HG03378 (cell line): ENCODE data around the gene FBRSL1.

Source experiments
- ATAC-seq: cut with Tn5 transposase; IDR thresholded peaks from one replicate; pipeline ENCODE4 v1.9.1; 2021; ENCODE audit warnings: mild to moderate bottlenecking, moderate library complexity; ENCODE audit not compliant: unreplicated experiment

The FBRSL1 gene

DNA sequence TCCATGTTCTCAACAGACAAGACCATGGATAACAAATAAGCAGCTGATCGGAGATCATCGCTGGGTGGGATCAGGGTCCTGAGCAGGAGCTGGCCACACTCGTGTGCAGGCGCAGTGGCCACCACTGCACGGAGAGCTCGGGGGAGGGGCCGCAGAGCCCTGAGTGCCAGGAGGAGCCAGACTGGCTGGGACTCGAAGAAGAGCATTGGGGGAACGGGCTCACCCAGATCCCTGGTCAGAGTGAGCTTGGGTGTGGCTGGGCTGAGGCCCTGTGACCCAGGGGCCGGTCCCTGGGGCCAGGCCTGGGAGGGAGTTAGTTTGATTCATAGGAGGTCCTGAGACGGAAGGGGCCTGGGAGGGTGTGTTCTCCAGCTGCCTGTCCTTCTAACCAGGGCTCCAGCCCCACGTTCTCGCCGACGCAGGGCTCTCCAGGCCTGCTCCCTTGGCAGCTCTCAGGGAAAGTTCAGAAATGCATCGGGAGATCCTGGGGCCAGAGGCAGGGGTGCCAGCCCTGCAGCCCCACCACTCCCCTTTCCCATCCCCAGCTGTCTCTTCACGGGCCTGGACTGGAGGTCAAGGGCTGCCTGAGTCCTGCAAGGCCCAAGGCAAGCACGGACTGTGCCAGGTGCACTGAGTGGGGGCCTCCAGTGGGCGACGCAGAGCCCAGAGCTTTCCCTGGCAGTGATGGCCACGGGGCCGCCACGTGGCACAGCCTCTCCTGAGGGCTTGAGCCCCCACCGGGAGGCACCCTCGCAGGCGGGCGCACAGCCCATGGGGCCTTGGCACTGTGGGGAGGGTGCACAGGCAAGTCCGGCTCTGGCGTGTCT, 48.1 kb downstream of the FBRSL1 start:
- no peak for ATAC-seq

DNA sequence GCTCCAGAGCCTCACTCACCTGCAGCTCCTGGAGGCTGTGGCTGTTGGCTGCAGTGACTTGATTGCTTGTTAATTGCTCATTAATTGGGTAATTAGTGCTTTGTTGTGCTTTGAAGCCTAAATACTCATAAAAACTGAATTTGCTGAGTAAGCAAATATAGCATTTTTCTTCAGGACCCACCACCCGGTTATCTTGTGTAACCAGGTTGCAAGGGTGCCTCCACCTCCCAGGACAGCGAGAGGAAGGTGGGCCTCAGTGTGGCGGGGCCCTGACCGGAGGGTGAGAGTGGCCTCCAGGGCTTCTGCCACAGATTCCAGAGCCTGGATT, 48.7 kb downstream of the FBRSL1 start:
- ATAC-seq: no peak

DNA sequence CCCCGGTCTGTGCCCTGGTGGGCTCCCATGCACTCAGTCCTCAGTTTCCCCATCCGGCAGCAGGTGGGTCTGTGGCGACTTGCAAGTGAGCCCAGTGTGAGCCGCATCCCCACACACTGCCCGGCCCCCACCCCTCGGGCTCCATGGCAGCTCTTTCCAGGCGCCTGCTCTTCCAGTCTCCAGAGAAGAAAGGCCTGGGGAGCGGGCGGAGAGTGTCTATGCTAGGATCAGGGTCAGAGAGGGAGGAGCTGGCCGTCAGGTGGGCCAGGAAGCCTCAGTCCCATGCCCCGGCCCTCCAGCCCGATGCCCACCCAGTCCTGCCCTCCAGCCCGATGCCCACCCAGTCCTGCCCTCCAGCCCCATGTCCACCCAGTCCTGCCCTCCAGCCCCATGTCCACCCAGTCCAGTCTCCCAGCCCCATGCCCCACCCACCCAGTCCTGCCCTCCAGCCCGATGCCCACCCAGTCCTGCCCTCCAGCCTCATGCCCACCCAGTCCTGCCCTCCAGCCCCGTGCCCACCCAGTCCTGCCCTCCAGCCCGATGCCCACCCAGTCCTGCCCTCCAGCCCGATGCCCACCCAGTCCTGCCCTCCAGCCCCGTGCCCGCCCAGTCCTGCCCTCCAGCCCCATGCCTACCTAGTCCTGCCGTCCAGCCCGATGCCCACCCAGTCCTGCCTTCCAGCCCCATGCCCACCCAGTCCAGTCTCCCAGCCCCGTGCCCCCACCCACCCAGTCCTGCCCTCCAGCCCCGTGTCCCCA, 49.2 kb downstream of the FBRSL1 start:
- no peak for ATAC-seq

DNA sequence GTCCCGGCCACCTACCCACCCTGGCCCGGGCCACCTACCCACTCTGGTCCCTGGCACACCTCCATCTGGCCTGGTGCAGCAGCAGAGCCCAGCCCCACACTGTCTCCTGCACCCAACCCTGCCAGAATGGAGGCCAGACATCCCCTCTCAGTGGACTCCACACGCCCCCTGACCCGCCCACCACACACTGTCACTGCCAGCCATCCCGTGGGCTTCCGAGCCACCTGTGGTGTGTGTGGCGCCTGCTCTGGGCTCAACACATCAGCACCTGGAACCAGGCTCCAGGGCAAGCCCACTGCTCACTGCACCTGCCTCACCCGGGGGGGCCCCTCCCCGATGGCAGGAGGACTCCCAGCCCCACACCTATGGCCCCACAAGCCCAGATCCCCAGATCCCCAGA, 50.5 kb downstream of the FBRSL1 start:
- no peak for ATAC-seq

GRCh38 chr12:132541200-132541599, 51.2 kb downstream of the FBRSL1 start:
- ATAC-seq: no peak

- no peak for ATAC-seq
These were observed 52.0 kb downstream of the FBRSL1 start for GRCh38 chr12:132541996-132542395.

DNA sequence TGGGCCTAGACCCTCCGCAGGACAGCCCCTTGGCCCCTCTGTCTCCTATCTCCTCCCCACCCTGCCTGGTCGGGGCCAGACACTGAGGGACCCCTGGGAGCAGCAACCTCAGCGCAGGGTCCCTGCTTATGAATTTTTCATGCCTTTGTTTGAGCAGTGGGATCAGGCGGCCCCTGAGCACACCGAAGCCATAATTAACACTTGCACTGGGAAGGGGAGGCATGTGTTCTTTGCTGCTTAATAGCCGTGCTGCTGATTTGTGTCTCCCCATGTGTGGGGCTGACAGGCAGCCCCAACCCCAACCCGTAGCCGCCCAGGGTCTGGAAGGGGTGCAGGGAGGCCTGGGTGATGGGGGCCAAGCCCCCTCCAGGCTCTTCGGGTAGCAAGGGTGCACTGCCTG, 52.7 kb downstream of the FBRSL1 start:
- no peak for ATAC-seq

DNA sequence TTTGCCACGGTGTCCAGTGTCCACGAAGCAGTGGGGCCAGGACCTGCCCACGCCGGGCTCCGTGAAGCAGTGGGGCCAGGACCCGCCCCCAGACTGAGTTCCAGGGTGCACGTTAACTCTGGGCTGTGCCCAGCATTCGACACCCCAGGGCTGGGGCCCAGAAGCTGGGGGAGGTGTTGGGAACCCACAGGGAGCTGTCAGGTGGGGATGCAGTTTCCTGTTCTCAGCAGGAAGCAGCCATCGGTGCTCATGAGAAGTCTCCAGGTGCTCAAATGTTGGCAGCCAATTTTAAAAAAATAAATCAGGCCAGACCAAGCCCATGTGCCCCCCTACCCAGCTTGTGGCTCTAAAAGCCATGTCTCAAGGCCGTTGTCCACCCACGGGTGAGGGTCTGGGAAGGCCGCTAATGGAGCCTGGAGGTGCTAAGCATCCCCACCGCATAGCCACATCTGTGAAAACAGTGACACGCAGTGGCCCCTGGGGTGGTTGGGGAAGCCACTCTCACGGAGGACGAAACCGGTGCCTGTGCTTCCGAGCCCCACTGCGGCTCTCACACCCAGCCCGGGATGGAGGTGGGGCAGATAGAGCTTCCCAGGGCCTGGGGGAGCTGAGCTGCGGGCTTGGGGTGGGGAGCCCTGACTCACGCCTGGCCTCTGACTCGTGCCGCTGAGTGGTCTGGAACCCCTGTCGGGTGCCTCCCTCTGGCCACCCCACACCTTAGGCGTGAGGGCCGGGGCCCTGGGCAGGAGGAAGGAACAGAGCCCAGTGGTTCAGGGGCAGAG, 53.5 kb downstream of the FBRSL1 start:
- no peak for ATAC-seq

- ATAC-seq: no peak
These were observed 54.1 kb downstream of the FBRSL1 start for GRCh38 chr12:132544080-132544397.

DNA sequence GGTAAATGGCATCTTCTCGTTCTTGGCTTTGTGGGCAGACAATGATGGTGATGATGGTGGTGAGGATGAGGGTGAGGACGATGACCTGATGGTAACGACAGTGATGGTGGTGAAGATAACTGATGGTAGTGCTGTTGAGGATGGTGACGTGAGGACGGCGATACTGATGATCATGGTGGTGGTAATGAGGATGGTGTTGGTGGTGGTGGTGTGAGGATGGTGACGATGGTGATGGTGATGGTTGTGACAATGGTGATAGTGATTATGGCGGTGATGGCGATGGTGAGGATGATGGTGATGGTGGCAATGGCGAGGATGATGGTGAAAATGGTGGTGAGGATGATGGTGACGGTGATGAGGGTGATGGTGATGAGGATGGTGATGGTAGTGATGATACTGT, 54.5 kb downstream of the FBRSL1 start:
- ATAC-seq: no peak

DNA sequence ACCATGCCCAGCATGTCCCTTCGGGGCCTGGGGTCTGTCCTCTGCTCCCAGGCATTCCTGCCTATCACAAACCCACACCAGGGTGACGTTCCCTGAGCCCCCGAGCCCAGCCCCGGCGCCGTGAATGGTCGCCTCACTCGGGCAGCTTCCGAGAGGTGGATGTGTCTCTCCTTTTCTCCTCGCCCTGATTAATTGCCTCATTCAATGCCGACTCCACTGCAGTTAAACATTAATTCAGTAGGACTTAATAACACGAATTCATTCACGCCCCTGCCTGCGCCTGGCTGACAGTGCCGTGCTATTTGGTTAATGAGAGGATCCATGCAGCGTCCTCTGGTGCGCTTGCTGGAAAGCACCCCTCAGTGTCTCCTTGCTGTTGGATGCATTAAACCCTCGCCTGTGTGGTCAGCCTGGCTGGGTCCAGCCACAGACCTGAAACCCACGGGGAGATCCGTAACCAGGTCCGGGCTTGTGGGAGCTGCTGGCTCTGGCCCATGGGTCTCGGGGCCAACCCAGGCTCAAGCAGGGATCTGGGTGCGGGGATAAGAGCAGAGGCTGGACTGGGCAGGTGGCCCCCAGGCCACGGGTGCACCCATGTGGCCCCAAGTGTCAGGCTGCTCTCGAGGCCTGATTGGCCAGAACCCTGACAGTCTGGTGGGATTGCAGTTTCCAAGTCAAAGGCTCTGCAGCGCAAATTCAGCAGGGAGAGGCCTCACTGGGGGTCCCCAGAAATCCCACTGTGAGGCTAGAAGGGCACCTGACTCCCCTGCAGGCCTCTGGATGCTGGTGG, 55.4 kb downstream of the FBRSL1 start:
- no peak for ATAC-seq

DNA sequence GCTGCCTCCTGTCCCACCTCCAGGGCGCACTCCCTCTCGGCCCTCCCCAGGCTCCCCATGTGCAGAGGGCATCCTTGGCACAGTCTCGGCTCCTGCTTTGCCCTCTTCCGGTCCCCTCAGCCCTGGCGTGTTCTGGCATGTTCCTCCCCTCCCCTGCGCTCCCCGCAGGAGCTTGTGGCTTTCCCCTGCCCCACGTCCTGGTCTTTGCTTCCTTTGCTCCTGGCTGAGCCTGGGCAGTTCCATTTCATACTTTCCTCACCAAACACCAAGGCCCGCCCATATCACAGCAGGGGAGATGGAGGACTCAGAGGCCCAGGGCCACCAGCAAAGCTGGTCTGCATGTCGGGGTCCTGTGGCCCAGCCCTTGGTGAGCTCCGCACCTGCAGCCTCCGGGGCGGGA, 56.0 kb downstream of the FBRSL1 start:
- ATAC-seq: no peak

DNA sequence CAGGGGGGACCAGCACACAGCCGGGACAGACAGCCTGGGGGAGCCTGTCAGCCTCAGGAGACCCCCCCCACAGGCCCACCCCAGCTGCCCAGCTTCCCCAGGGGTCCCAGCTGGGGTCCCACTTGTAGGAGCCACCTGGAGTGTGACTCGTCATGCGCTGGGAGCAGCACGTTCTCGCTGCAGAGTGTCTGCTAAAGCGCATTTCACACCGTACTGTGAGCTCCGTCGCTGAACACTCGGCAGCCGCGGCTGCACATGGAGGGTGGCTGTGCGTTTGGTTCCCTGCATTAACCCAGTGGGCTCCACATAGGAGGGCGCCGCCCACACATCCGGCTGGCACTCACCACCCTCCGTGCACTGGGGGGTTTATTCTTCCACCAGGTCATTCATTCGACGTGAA, 56.7 kb downstream of the FBRSL1 start:
- no peak for ATAC-seq

- no peak for ATAC-seq
These were observed 57.3 kb downstream of the FBRSL1 start for GRCh38 chr12:132547205-132547740.

DNA sequence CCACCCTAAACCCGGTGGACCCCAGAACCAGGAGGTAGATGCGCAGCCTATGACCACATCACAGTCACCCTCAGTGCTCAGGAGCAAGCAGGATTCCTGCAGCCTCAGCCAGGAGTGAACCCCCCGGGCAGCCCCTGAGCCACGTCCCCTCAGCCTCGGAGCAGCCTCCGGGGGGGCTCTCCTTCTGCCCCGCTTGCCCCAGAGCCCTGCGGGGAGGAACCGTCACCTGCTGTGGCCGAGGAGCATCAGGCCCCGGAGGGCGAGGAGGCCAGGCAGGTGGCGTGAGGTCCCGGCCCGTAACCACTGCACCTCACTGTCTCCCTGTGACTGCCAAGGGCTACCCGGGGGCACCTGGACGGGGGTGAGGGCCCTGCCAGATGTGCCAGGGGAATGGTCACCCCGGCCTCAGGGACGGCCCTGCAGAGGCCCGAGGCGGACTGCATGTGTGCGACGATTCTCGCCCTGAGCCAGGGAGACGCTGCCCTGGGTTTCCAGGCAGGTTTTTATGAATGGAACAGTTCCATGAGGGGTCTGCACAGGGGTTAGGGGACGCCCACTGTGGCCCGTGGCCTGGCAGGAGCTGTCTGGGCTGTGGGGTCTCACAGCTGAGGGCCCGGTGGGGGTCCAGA, 58.6 kb downstream of the FBRSL1 start:
- ATAC-seq: no peak

DNA sequence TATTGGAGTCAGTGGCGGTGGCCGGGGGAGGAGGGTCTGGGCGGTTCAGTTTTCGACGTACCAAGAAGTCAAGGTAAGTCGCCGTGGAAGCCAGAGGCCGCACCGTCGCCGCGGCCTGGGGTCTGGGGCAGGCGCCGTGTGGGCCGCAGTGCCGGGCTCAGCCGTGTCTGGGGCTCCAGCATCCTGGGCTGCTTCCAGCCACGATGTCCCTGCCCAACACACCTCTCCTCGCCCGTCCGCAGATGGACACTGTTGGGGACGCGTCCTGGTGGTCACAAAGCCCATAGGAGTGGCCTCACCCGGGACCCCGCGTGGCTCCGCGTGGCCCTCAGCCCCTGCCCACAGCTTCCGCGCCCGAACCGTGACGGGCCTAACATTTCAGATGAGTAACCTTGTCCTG, 59.1 kb downstream of the FBRSL1 start:
- no peak for ATAC-seq

- ATAC-seq: no peak
These were observed 60.3 kb downstream of the FBRSL1 start for GRCh38 chr12:132550014-132550802.

GRCh38 chr12:132550830-132551640, 61.1 kb downstream of the FBRSL1 start:
- ATAC-seq: no peak

GRCh38 chr12:132551641-132552031, 61.7 kb downstream of the FBRSL1 start:
- ATAC-seq: no peak
